Measurements from ENCODE around the gene ATG12. TPM values are rescaled to one million over a fixed set of nuclear protein-coding genes. Genes with fewer than 3 reads are reported as not detected.

Gene ATG12
- polyA plus RNA-seq, 1 donor (not counting 4 experiments of a cell fraction or from before 2014, with no cell fraction given) = 90.7 TPM

GRCh38 chr5:115875447-115875846 lies 34.1 kb upstream of the ATG12 start:
- no peak for FAIRE-seq

GRCh38 chr5:115873392-115873791 lies 32.0 kb upstream of the ATG12 start:
- no peak overlapping the region for H3K27ac ChIP-seq (ENCODE audit: control insufficient read depth, insufficient read depth, low read length)
- dilution Hi-C loops (cut with MboI; ENCODE audit: extremely low pct_ligation_motif_present, low sequenced_read_pairs) = no loop called here

More at GRCh38 chr5:115875447-115875846, 34.1 kb upstream of the ATG12 start:
- H3K9ac ChIP-seq (ENCODE audit: control insufficient read depth, extremely low read depth, insufficient read depth, low read length) = no peak overlapping the region
- H3K27me3 ChIP-seq (ENCODE audit: control insufficient read depth, extremely low read depth, insufficient read depth, low read length) = no peaks in the 10 kb centered on the region
- no peak overlapping the region for H2AFZ ChIP-seq (ENCODE audit: control insufficient read depth, low read length)
- H3K79me2 ChIP-seq (ENCODE audit: control insufficient read depth, insufficient read depth, low read length) = peaks cover 35% of the 10 kb centered on the region
- no peak for TF ChIP-seq EZH2 (IDR thresholded peaks at IDR 0.05; ENCODE audit: low read length)
- no peak for TF ChIP-seq CTCF (optimal IDR thresholded peaks at IDR 0.05 in 1 of 3, IDR thresholded peaks at IDR 0.05 in 1 of 3, conservative IDR thresholded peaks at IDR 0.05 in 1 of 3; ENCODE audit: extremely low read depth in 1 of 3, insufficient read depth in 2 of 3, low read length in 3 of 3)
- peaks cover 4 to 9% of the 10 kb centered on the region in 2 experiments for H3K36me3 ChIP-seq (ENCODE audit: control insufficient read depth in 2 of 2, extremely low read depth in 1 of 2, insufficient read depth in 2 of 2, low read length in 2 of 2)
- H4K20me1 ChIP-seq (ENCODE audit: control insufficient read depth, extremely low read depth, insufficient read depth, low read length) = no peaks in the 10 kb centered on the region
- H3K9me3 ChIP-seq (ENCODE audit: control insufficient read depth, low read depth, low read length) = no peaks in the 10 kb centered on the region
- dilution Hi-C loops (cut with MboI; ENCODE audit: extremely low pct_ligation_motif_present, low sequenced_read_pairs) = no loop called here
- H3K4me2 ChIP-seq (ENCODE audit: control insufficient read depth, extremely low read depth, insufficient read depth, low read depth, low read length) = no peak overlapping the region
- DNase-seq (ENCODE audit: low read depth, low spot score) = no peak
- H3K9me1 ChIP-seq (ENCODE audit: control insufficient read depth, extremely low read depth, insufficient read depth, low read length) = peaks cover 2% of the 10 kb centered on the region
- no peak overlapping the region for H3K4me3 ChIP-seq (ENCODE audit: control insufficient read depth in 2 of 3, extremely low read depth in 1 of 3, insufficient read depth in 2 of 3, low read depth in 1 of 3, low read length in 3 of 3)
- no peaks in the 10 kb centered on the region for H3K4me1 ChIP-seq (ENCODE audit: control insufficient read depth, extremely low read depth, insufficient read depth, low read length)
- H3K27ac ChIP-seq (ENCODE audit: control insufficient read depth, insufficient read depth, low read length) = no peak overlapping the region

More at GRCh38 chr5:115873392-115873791, 32.0 kb upstream of the ATG12 start:
- Histone ChIP-seq H3K9me3 (ENCODE audit: control insufficient read depth, low read depth, low read length) (no peaks in the 10 kb centered on the region), H4K20me1 (ENCODE audit: control insufficient read depth, extremely low read depth, insufficient read depth, low read length) (no peaks in the 10 kb centered on the region), H3K4me3 (ENCODE audit: control insufficient read depth in 2 of 3, extremely low read depth in 1 of 3, insufficient read depth in 2 of 3, low read depth in 1 of 3, low read length in 3 of 3) (no peak overlapping the region), H3K9me1 (ENCODE audit: control insufficient read depth, extremely low read depth, insufficient read depth, low read length) (peaks cover 2% of the 10 kb centered on the region), H3K4me2 (ENCODE audit: control insufficient read depth, extremely low read depth, insufficient read depth, low read depth, low read length) (no peak overlapping the region), H3K9ac (ENCODE audit: control insufficient read depth, extremely low read depth, insufficient read depth, low read length) (no peak overlapping the region), H3K4me1 (ENCODE audit: control insufficient read depth, extremely low read depth, insufficient read depth, low read length) (no peaks in the 10 kb centered on the region), H3K27me3 (ENCODE audit: control insufficient read depth, extremely low read depth, insufficient read depth, low read length) (no peaks in the 10 kb centered on the region), H3K36me3 (ENCODE audit: control insufficient read depth in 2 of 2, extremely low read depth in 1 of 2, insufficient read depth in 2 of 2, low read length in 2 of 2) (peaks cover 4 to 10% of the 10 kb centered on the region in 2 experiments), H3K79me2 (ENCODE audit: control insufficient read depth, insufficient read depth, low read length) (peaks cover 23% of the 10 kb centered on the region), H2AFZ (ENCODE audit: control insufficient read depth, low read length) (no peak overlapping the region)
- no peak for FAIRE-seq
- TF ChIP-seq EZH2 (IDR thresholded peaks at IDR 0.05; ENCODE audit: low read length) = no peak
- TF ChIP-seq CTCF (optimal IDR thresholded peaks at IDR 0.05 in 1 of 3, IDR thresholded peaks at IDR 0.05 in 1 of 3, conservative IDR thresholded peaks at IDR 0.05 in 1 of 3; ENCODE audit: extremely low read depth in 1 of 3, insufficient read depth in 2 of 3, low read length in 3 of 3) = no peak
- DNase-seq (ENCODE audit: low read depth, low spot score) = no peak

All from keratinocyte (primary cell).